Measurements from ENCODE around the gene USP48. TPM values are rescaled to one million over a fixed set of nuclear protein-coding genes. Genes with fewer than 3 reads are reported as not detected.

Gene USP48
- total and polyA plus RNA-seq, 10 of the 15 experiments (the other 5 are each of a cell fraction or from before 2014, with no cell fraction given), result 21.2 to 115 (median 75.5) TPM

- in situ Hi-C loops (cut with MboI), result no loop called here
- Histone ChIP-seq H3K4me1 (ENCODE audit: control insufficient read depth, insufficient read depth, low read length) (no peaks in the 10 kb centered on the region), H3K9me3 (replicated peaks; ENCODE audit: control insufficient read depth, insufficient read depth, low read length) (no peaks in the 10 kb centered on the region), H2AFZ (ENCODE audit: control insufficient read depth, low read depth, low read length) (no peak overlapping the region), H4K20me1 (ENCODE audit: control insufficient read depth, insufficient read depth) (no peaks in the 10 kb centered on the region), H3K27me3 (replicated peaks in 1 of 2; ENCODE audit: control insufficient read depth in 2 of 2, insufficient read depth in 2 of 2, low read length in 1 of 2) (no peaks in the 10 kb centered on the region), H3K79me2 (ENCODE audit: control insufficient read depth, insufficient read depth, low read length) (no peaks in the 10 kb centered on the region), H3K9ac (ENCODE audit: control insufficient read depth, insufficient read depth, low read length) (no peak overlapping the region), H3K36me3 (ENCODE audit: control insufficient read depth in 2 of 2, insufficient read depth in 2 of 2, low read length in 1 of 2) (no peaks in the 10 kb centered on the region), H3K4me2 (ENCODE audit: control insufficient read depth, insufficient read depth) (no peak overlapping the region), H3K4me3 (no peak overlapping the region), H3K27ac (ENCODE audit: control insufficient read depth, insufficient read depth) (no peak overlapping the region)
- BruUV-seq (replicated peaks), result no TSS peak
- POLR2A ChIA-PET, result interaction anchor here (0.6 kb wide), 1 partner anchor 58 kb away, joined by 3 read pairs; no protein-coding TSS in a partner anchor
- DNase-seq (ENCODE audit: low read depth, low spot score) (no peak), FAIRE-seq (no peak), ATAC-seq (no peak)
- SMC1A ChIA-PET (ENCODE audit: uncharacterized antibody, unreplicated experiment), result no interaction called here
- WGBS (ENCODE audit: insufficient coverage, insufficient replicate concordance, low lambda C conversion rate, missing lambda C conversion rate), result 78% methylated on average over 2 of the region's 2 CpGs
- CTCF ChIA-PET, result no interaction called here
- TF ChIP-seq NR2F1 (conservative IDR thresholded peaks at IDR 0.05) (no peak), HSF1 (IDR thresholded peaks at IDR 0.05; ENCODE audit: low read depth, low read length) (no peak), SMAD1 (IDR thresholded peaks at IDR 0.05; ENCODE audit: low read depth, partially characterized antibody) (no peak), E2F4 (IDR thresholded peaks at IDR 0.05; ENCODE audit: low read depth, low read length) (no peak)
- RAD21 ChIA-PET (ENCODE audit: unreplicated experiment), result no interaction called here
- intact Hi-C loops (cut with micrococcal nuclease; ENCODE audit: unreplicated experiment), result no loop called here
Measured at GRCh38 chr1:21804536-21804935, 21.6 kb upstream of the USP48 start.

GRCh38 chr1:21801100-21801499 is 18.2 kb upstream of the USP48 start:
- ChIA-PET CTCF (interaction anchor here (0.8 kb wide), 1 partner anchor 9 kb away, joined by 3 read pairs; no protein-coding TSS in a partner anchor), SMC1A (ENCODE audit: uncharacterized antibody, unreplicated experiment) (interaction anchor here (1.0 to 1.1 kb wide), 2 partner anchors 10 to 130 kb away, joined by 3 to 4 read pairs; no protein-coding TSS in a partner anchor), RAD21 (ENCODE audit: unreplicated experiment) (no interaction called here), POLR2A (no interaction called here)
- no TSS peak for BruUV-seq (replicated peaks)
- H3K79me2 ChIP-seq (ENCODE audit: control insufficient read depth, insufficient read depth, low read length), result no peaks in the 10 kb centered on the region
- H3K9ac ChIP-seq (ENCODE audit: control insufficient read depth, insufficient read depth, low read length), result no peak overlapping the region
- TF ChIP-seq PBX3 (IDR thresholded peaks at IDR 0.05; ENCODE audit: insufficient replicate concordance, low read depth, low read length) (no peak), BCL3 (IDR thresholded peaks at IDR 0.05; ENCODE audit: borderline replicate concordance, insufficient read depth, low read depth, low read length, poor library complexity, severe bottlenecking) (peak; percentile 16)
- 79% methylated on average over 4 of the region's 4 CpGs for WGBS (ENCODE audit: insufficient coverage, insufficient replicate concordance, low lambda C conversion rate, missing lambda C conversion rate)
- DNase-seq (ENCODE audit: low read depth, low spot score), result no peak
- no peak overlapping the region for H3K4me2 ChIP-seq (ENCODE audit: control insufficient read depth, insufficient read depth)
- no peaks in the 10 kb centered on the region; the same call in 2 of the 3 replicates for H3K9me3 ChIP-seq (replicated peaks; ENCODE audit: control insufficient read depth, insufficient read depth, low read length)
- FAIRE-seq, result no peak
- H3K27me3 ChIP-seq (replicated peaks in 1 of 2; ENCODE audit: control insufficient read depth in 2 of 2, insufficient read depth in 2 of 2, low read length in 1 of 2), result no peaks in the 10 kb centered on the region
- H3K36me3 ChIP-seq (ENCODE audit: control insufficient read depth in 2 of 2, insufficient read depth in 2 of 2, low read length in 1 of 2), result no peaks in the 10 kb centered on the region
- no peak overlapping the region for H3K4me3 ChIP-seq
- H2AFZ ChIP-seq (ENCODE audit: control insufficient read depth, low read depth, low read length), result no peak overlapping the region
- no peaks in the 10 kb centered on the region for H4K20me1 ChIP-seq (ENCODE audit: control insufficient read depth, insufficient read depth)
- no peak for ATAC-seq
- in situ Hi-C loops (cut with MboI), result no loop called here
- no peak overlapping the region for H3K27ac ChIP-seq (ENCODE audit: control insufficient read depth, insufficient read depth)
- intact Hi-C loops (cut with micrococcal nuclease; ENCODE audit: unreplicated experiment), result no loop called here
- H3K4me1 ChIP-seq (ENCODE audit: control insufficient read depth, insufficient read depth, low read length), result peaks cover 7% of the 10 kb centered on the region

Measured in GM12878 (cell line).